ENCODE results near the gene IFITM5. TPM values are rescaled to one million over a fixed set of nuclear protein-coding genes. Genes with fewer than 3 reads are reported as not detected.

Gene IFITM5
- total and polyA plus RNA-seq, 9 of the 15 experiments (the other 6 are each of a cell fraction or from before 2014, with no cell fraction given), result 0.19 TPM; not detected in 8

GRCh38 chr11:293852-294661, 5.3 kb downstream of the IFITM5 start:
- FAIRE-seq, result no peak
- 85% methylated on average over 20 of the region's 27 CpGs for WGBS (ENCODE audit: insufficient coverage, low coverage, missing lambda C conversion rate)
- no peak overlapping the region for H2AFZ ChIP-seq (ENCODE audit: low read depth, low read length)
- H3K27me3 ChIP-seq (ENCODE audit: control insufficient read depth in 2 of 2, insufficient read depth in 2 of 2, low read length in 2 of 2), result no peaks in the 10 kb centered on the region
- in situ Hi-C loops (cut with MboI), result no loop called here
- POLR2A ChIA-PET, result interaction anchor here (0.6 to 1.1 kb wide), 3 partner anchors 14 to 33 kb away, joined by 4 to 5 read pairs (median 4); partner anchors contain the start of gene IFITM2
- no peaks in the 10 kb centered on the region for H3K9me3 ChIP-seq (replicated peaks; ENCODE audit: control insufficient read depth, insufficient read depth, low read depth, low read length)
- H3K4me2 ChIP-seq (ENCODE audit: insufficient read depth, low read length), result no peak overlapping the region
- peaks cover 18% of the 10 kb centered on the region for H3K79me2 ChIP-seq (ENCODE audit: control insufficient read depth, insufficient read depth, low read length)
- no peak overlapping the region; the same call in 2 of the 3 replicates for H3K27ac ChIP-seq (ENCODE audit: extremely low read depth, low read depth, low read length)
- CTCF ChIA-PET (ENCODE audit: low intra/inter-chr PET ratio), result no interaction called here
- H3K4me1 ChIP-seq (replicated peaks in 1 of 2; ENCODE audit: control insufficient read depth in 2 of 2, insufficient read depth in 2 of 2, low read length in 2 of 2), result peaks cover 25 to 92% of the 10 kb centered on the region in 2 experiments
- H3K9me1 ChIP-seq (ENCODE audit: control insufficient read depth, insufficient read depth, low read length), result no peaks in the 10 kb centered on the region
- H3K4me3 ChIP-seq, result no peak overlapping the region
- no peaks in the 10 kb centered on the region for H4K20me1 ChIP-seq (replicated peaks; ENCODE audit: control insufficient read depth, insufficient read depth, low read length)
- no peak for ATAC-seq
- no peak for DNase-seq (ENCODE audit: extremely low read depth in 1 of 4, low spot score in 3 of 4)
- H3K36me3 ChIP-seq (ENCODE audit: control insufficient read depth, insufficient read depth, low read length), result peaks cover 60% of the 10 kb centered on the region; the same call in 2 of the 3 replicates
- BruUV-seq (replicated peaks), result no TSS peak
- no peak for TF ChIP-seq BRF2 (IDR thresholded peaks at IDR 0.05; ENCODE audit: borderline replicate concordance, insufficient read depth, insufficient read length)
- peak; percentile 53; the same call in 1 of the 2 replicates for TF ChIP-seq RBFOX2 (IDR thresholded peaks at IDR 0.05; ENCODE audit: low read depth, low read length)
- 0 out of 2 replicates have a peak, but pooled peaks have one; percentile 59 for TF ChIP-seq NR2C2 (CRISPR knock-in tag; IDR thresholded peaks at IDR 0.05)
- peak; percentile 66 for TF ChIP-seq NR2C2 (tag; IDR thresholded peaks at IDR 0.05)
- peak; percentile 71 for TF ChIP-seq NR2C1 (IDR thresholded peaks at IDR 0.05)
- TF ChIP-seq NR2C1 (tag; IDR thresholded peaks at IDR 0.05), result peak; percentile 69; the same call in 1 of the 2 replicates
- peak; percentile 38 for TF ChIP-seq POLR2G (IDR thresholded peaks at IDR 0.05; ENCODE audit: low read depth, low read length)
- no peak for TF ChIP-seq STAT5B (CRISPR knock-in tag; IDR thresholded peaks at IDR 0.05)
- TF ChIP-seq HDGF (IDR thresholded peaks at IDR 0.05), result no peak
- no peak for TF ChIP-seq ZNF780A (CRISPR knock-in tag; IDR thresholded peaks at IDR 0.05)
- TF ChIP-seq CTCF (IDR thresholded peaks at IDR 0.05 in 2 of 3, conservative IDR thresholded peaks at IDR 0.05 in 1 of 3; ENCODE audit: insufficient read depth in 2 of 3, low read depth in 1 of 3, low read length in 3 of 3), result no peak
- TF ChIP-seq CCAR2 (IDR thresholded peaks at IDR 0.05; ENCODE audit: low read depth, low read length), result no peak
- TF ChIP-seq IFI16 (CRISPR knock-in tag; IDR thresholded peaks at IDR 0.05), result no peak
- no peak for TF ChIP-seq TSC22D4 (tag; IDR thresholded peaks at IDR 0.05)
- no peak for TF ChIP-seq CC2D1A (IDR thresholded peaks at IDR 0.05)
- no peak for TF ChIP-seq ZBED1 (IDR thresholded peaks at IDR 0.05)
- TF ChIP-seq ZBTB33 (CRISPR knock-in tag; IDR thresholded peaks at IDR 0.05), result 0 out of 2 replicates have a peak, but pooled peaks have one; percentile 33
- no peak for TF ChIP-seq TARDBP (IDR thresholded peaks at IDR 0.05)
- TF ChIP-seq ZNF239 (CRISPR knock-in tag; IDR thresholded peaks at IDR 0.05), result no peak
- H3K9ac ChIP-seq (ENCODE audit: insufficient read depth in 1 of 2, low read depth in 2 of 2, low read length in 2 of 2), result peak overlapping the region in 1 of 2 experiments; percentile 81; a peak in 2 of 4 replicates
- intact Hi-C loops (cut with micrococcal nuclease), result no loop called here

Measured in K562 (cell line).